SU-DHL-6 (cell line): ENCODE measurements around the gene HYAL1.

Experiments used
- H2AFZ ChIP-seq: fragments of 200-600 bp; sonication (generic); 2 replicates; pipeline ENCODE4 v1.6.1; 2014; ENCODE audit warnings: low read depth, mild to moderate bottlenecking, moderate library complexity, mixed read lengths, antibody characterized with exemption, low read length; ENCODE audit not compliant: severe bottlenecking
- H3F3A ChIP-seq: fragments of 200-600 bp; shearing (Covaris generic); 2 replicates; pipeline ENCODE4 v1.6.0; 2016; ENCODE audit warnings: antibody characterized with exemption, mild to moderate bottlenecking; ENCODE audit not compliant: insufficient read depth
- H3K27ac ChIP-seq: fragments of 200-600 bp; sonication (generic); 2 replicates; pipeline ENCODE4 v1.5.1; 2016; ENCODE audit warnings: low read depth, mild to moderate bottlenecking, low read length, moderate library complexity, mixed read lengths
- H3K27me3 ChIP-seq: fragments of 200-600 bp; sonication (generic), shearing (Covaris generic); 2 replicates; pipeline ENCODE4 v1.6.0; 2014; ENCODE audit warnings: mild to moderate bottlenecking, low read length
- H3K36me3 ChIP-seq: fragments of 200-600 bp; sonication (generic); 2 replicates; pipeline ENCODE4 v1.6.1; 2014; ENCODE audit warnings: mild to moderate bottlenecking, low read length, mixed read lengths
- H3K4me2 ChIP-seq: fragments of 300-600, 200-600 bp; shearing (Covaris generic), sonication (generic); 2 replicates; pipeline ENCODE4 v1.6.0; 2014; ENCODE audit warnings: low read length, low read depth, mild to moderate bottlenecking; ENCODE audit not compliant: poor library complexity, severe bottlenecking
- H3K4me3 ChIP-seq: fragments of 200-600 bp; sonication (generic); 2 replicates; pipeline ENCODE4 v1.5.1; 2014; ENCODE audit warnings: antibody characterized with exemption, low read length, mild to moderate bottlenecking, mixed read lengths; ENCODE audit not compliant: insufficient read depth, poor library complexity, severe bottlenecking
- H3K79me2 ChIP-seq: fragments of 200-600 bp; sonication (generic); 2 replicates; pipeline ENCODE4 v1.6.1; 2014; ENCODE audit warnings: mild to moderate bottlenecking, low read length, moderate library complexity; ENCODE audit not compliant: insufficient read depth
- H3K9ac ChIP-seq: fragments of 200-600 bp; sonication (generic); 2 replicates; pipeline ENCODE4 v1.7.0; 2014; ENCODE audit warnings: mild to moderate bottlenecking, low read length
- H3K9me2 ChIP-seq: fragments of 200-600 bp; sonication (generic); replicated peaks from 2 replicates; pipeline ENCODE4 v1.6.1; 2014; ENCODE audit warnings: low read length; ENCODE audit not compliant: insufficient read depth
- H3K9me3 ChIP-seq: fragments of 200-600 bp; sonication (generic); 2 replicates; pipeline ENCODE4 v1.6.1; 2014; ENCODE audit warnings: low read length, mixed read lengths; ENCODE audit not compliant: insufficient read depth
- H4K20me1 ChIP-seq: fragments of 200-600 bp; sonication (generic); 2 replicates; pipeline ENCODE4 v1.6.1; 2014; ENCODE audit warnings: low read depth, mild to moderate bottlenecking, antibody characterized with exemption, low read length, moderate library complexity, mixed read lengths
- CTCF ChIP-seq: fragments of 200-600 bp; sonication (generic); IDR thresholded peaks from one replicate; pipeline ENCODE4 v1.5.1; 2017; ENCODE audit warnings: antibody characterized with exemption, mild to moderate bottlenecking, low read length, moderate library complexity; ENCODE audit not compliant: insufficient read depth, poor library complexity, severe bottlenecking
- EZH2phosphoT487 ChIP-seq: fragments of 200-600 bp; sonication (generic), shearing (Covaris generic); conservative IDR thresholded peaks from 2 replicates; pipeline ENCODE4 v1.6.1; 2018; ENCODE audit warnings: mild to moderate bottlenecking, antibody characterized with exemption, low read length, moderate library complexity, mixed read lengths

The HYAL1 gene

DNA sequence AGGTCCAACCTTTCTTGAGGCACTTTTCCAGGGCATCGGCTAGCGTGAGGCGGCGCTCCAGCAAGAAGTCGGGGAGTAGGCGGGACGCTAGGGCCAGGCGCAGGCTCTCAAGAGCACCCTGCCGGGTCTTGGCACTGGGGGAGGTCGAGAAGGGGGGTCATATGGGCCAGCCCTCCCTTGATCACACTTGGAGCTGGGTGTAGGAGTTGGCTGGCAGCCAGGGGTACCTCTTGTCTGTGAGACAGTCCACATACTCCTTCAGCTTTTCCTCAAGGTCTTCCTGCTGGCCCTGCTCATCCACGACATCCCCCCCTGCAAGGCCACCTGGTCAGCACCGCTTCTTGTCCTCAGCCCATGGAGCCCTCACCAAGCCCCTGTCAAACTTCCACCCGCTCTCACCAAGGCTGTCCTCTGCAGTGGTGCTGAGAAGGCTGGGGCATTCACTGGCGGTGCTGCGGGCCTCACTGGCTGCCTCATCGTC is 13.2 kb downstream of the HYAL1 start:
- Histone ChIP-seq H3K9me3 (no peaks in the 10 kb centered on the region), H3K9me2 (no peaks in the 10 kb centered on the region), H3K9ac (no peak overlapping the region), H3K4me2 (no peak overlapping the region), H3K27me3 (no peaks in the 10 kb centered on the region), H3K79me2 (peaks cover 22% of the 10 kb centered on the region), H4K20me1 (no peaks in the 10 kb centered on the region), H3K36me3 (no peaks in the 10 kb centered on the region; the same call in 1 of the 2 replicates), H3F3A (no peaks in the 10 kb centered on the region), H2AFZ (no peak overlapping the region), H3K4me3 (no peak overlapping the region), H3K27ac (no peak overlapping the region)
- no peak for TF ChIP-seq EZH2phosphoT487
- TF ChIP-seq CTCF = no peak

DNA sequence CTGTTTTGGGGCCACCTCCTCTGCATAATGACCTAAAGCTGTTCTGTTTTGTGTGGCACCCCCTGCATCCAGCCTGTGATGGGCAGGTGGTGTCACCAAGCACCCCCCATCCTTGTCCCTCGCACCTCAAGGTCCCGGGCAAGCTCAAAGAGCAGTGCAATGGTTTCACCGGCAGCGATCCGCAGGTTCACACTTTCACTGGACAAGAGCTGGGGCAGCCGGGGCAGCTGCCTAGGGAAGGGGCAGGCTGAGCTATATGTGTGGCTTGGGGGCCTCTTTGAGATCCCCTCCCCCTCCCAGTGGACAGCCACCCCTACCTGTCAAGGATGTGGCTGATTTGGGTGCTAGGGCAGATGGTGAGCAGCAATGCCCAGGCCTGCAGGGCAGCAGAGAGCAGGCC is 14.2 kb downstream of the HYAL1 start:
- no peak overlapping the region for H3K4me2 ChIP-seq
- no peak for TF ChIP-seq CTCF
- TF ChIP-seq EZH2phosphoT487 = no peak
- no peaks in the 10 kb centered on the region for H4K20me1 ChIP-seq

GRCh38 chr3:50288387-50289007 is 14.9 kb downstream of the HYAL1 start:
- TF ChIP-seq CTCF (no peak), EZH2phosphoT487 (no peak)
- Histone ChIP-seq H3K9me2 (no peaks in the 10 kb centered on the region), H4K20me1 (no peaks in the 10 kb centered on the region), H3K9me3 (no peaks in the 10 kb centered on the region), H3K27me3 (no peaks in the 10 kb centered on the region), H3K9ac (no peak overlapping the region), H3K4me3 (no peak overlapping the region), H3K79me2 (peaks cover 22% of the 10 kb centered on the region), H3F3A (no peaks in the 10 kb centered on the region), H3K36me3 (no peaks in the 10 kb centered on the region; the same call in 1 of the 2 replicates), H3K4me2 (no peak overlapping the region), H2AFZ (no peak overlapping the region), H3K27ac (no peak overlapping the region)

More for the DNA sequence above, 14.2 kb downstream of the HYAL1 start:
- Histone ChIP-seq H3K36me3 (no peaks in the 10 kb centered on the region; the same call in 1 of the 2 replicates), H3K9me3 (no peaks in the 10 kb centered on the region), H3K27ac (no peak overlapping the region), H3K27me3 (no peaks in the 10 kb centered on the region), H3K9ac (no peak overlapping the region), H3K4me3 (no peak overlapping the region), H3F3A (no peaks in the 10 kb centered on the region), H3K9me2 (no peaks in the 10 kb centered on the region), H3K79me2 (peaks cover 22% of the 10 kb centered on the region), H2AFZ (no peak overlapping the region)
